Hippocampal formation (tissue), 2 donors: ENCODE measurements around the gene SLC27A2.

Source experiments
- DNase-seq, 2 donors: peaks; one replicate each; lab custom pipeline; 2025; lab: John Stamatoyannopoulos, UW

SLC27A2 gene

GRCh38 chr15:50275908-50276307 lies 93.9 kb downstream of the SLC27A2 start:
- DNase-seq = no peak

DNA sequence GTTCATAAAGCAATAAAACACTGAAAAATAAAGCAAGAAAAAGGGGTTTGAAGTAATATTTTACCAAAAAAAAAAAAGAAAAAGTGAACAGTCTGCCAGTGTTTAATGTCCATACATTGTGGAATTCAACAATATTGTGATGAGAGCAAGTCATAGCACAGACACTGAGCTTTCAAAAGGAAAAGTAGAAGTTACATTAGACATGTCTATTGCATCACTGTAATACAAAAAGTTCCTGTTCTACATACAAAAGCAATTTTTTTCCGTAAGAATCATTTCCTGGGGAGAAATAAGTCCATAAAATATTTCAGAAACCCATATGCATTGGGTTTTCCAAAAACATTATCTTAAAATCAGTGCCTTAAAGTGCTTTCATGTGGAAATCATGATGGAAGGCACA lies 95.4 kb downstream of the SLC27A2 start:
- no peak for DNase-seq

DNA sequence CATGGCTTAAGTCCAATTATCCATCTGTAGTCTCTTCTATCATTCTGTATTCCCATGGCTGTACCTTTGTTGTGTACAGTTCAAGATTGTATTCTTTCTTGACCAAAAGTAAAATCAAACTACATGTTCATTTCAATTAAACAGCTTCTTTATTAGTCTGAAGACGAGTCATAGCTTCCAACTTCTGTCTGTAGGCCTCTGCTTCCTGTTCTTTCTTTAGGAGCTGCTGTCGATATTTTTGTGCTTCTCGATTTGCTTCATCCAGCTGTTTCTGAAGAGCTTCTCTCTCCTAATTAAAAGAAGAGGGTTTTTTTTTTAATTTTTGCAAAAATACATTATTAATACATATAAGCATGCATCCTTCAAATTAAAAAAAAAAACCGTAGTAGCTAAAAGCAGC lies 96.5 kb downstream of the SLC27A2 start:
- no peak for DNase-seq

- DNase-seq = no peak
Observed at GRCh38 chr15:50280271-50280670, 98.3 kb downstream of the SLC27A2 start.

DNA sequence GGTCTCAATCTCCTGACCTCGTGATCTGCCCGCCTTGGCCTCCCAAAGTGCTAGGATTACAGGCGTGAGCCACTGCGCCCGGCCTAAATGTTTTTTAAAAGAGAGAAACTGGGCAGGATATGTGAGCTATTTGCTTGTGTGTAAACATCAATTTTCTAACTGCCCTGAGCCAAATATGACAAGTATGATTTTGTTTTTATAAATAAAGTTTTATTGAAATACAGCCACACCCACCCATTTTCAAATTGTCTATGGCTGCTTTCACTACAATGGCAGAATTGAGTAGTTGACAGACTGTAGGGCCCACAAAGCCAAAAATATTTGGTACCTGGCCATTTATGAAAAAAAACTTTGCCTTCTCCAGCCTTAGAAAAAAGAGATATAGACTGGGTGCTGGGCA lies 99.4 kb downstream of the SLC27A2 start:
- no peak for DNase-seq
